ENCODE data around the gene TRAK1.

TRAK1 gene

DNA sequence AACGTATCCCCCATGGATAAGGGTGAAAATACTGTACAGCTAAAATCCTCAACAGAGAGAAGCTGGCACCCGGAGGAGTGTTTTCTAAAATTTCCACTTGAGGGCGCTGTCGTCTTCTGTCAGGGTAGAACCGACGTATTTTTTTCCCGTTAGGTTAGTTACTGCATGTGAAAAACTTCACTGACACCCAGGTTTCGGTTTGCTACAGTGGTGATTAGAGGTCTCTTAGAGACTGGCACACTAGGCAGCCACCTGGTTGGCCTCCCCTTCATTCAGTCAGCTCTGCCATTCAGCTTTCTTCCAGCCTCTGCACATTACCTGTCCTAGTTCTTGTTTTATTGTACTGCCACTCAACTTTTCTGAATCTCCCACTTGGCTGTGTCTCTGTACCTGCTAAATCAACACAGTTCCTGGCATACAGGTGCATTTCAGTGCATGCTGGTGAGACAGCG is 156.4 kb downstream of the TRAK1 start:
- peak; percentile 65 for DNase-seq (ENCODE audit: low spot score)

- no peak for DNase-seq (ENCODE audit: low spot score)
These were observed 159.6 kb downstream of the TRAK1 start for GRCh38 chr3:42250761-42251160.

DNA sequence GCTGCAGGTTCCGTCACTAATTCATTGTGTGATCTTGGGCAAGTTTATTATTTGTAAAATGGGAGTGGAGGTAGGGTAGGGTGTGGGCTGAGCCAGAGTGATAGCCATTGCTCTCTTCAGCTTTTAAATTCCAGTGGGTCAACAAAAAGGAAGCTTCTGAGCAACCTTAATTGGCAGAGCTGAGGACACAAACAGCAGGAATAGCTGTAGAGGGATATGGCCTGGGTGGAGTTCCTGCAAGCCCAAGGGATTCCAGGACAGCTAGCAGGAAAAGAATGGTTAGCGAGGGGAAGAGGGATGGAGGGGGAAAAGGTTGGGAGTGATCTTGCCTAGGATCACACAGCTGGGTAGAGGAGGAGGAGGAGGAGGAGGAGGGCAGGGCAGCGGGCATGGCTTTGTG is 163.4 kb downstream of the TRAK1 start:
- peak; percentile 25 for DNase-seq (ENCODE audit: low spot score)

DNA sequence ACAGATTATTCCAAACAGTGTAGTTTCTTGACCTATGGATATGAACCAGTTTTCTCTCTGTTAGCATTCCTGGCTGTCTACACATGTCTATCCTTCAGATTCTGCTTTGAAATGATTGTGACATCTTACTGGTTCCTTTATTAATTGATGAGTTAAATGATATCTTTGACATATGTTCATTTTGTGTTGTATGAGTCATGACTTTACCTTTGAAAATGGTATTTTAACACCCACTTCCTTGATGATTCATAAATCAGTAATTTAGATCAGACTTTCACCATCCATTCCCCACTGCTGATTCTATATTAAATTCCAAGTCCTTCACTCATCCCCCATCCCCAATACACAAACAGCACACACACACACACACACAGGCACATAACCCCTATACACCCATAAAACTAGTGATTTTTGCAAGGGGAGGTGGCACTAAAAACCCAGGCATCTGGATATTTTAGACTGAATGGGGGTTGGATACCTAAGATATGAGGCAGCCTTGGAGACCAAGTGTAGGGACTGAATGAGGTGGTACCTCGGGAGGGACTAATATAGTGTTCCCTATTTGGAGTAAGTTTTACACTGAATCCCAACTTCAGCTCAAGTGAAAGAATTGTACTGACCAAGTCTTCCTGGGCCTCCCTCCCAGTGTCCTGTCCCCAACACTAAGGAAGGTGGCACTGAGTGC is 165.1 kb downstream of the TRAK1 start:
- peak; percentile 66 for DNase-seq (ENCODE audit: low spot score)

GRCh38 chr3:42257007-42257406 is 165.8 kb downstream of the TRAK1 start:
- no peak for DNase-seq (ENCODE audit: low spot score)

DNA sequence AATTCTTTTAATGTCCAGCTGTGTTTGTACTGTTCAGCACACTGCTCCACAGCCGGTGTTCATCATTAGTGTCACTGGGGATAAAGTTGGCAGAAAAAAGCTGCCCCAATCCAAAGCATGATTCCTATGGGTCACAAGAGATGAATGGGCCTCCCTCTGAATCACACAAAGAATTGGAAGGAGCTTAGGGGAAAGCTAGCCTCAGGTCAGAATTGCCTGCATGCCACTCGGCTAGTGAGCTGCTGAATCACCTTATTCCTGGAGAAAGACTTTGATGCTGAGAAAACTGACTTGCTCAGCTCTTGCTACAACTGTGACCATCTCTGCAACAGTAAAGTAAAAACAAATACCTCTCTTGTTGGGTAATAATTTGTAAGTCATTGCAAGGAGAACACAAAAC is 171.4 kb downstream of the TRAK1 start:
- DNase-seq (ENCODE audit: low spot score): peak; percentile 26

- DNase-seq (ENCODE audit: low spot score): peak; percentile 21
These were observed 172.5 kb downstream of the TRAK1 start for GRCh38 chr3:42263354-42264346.

DNA sequence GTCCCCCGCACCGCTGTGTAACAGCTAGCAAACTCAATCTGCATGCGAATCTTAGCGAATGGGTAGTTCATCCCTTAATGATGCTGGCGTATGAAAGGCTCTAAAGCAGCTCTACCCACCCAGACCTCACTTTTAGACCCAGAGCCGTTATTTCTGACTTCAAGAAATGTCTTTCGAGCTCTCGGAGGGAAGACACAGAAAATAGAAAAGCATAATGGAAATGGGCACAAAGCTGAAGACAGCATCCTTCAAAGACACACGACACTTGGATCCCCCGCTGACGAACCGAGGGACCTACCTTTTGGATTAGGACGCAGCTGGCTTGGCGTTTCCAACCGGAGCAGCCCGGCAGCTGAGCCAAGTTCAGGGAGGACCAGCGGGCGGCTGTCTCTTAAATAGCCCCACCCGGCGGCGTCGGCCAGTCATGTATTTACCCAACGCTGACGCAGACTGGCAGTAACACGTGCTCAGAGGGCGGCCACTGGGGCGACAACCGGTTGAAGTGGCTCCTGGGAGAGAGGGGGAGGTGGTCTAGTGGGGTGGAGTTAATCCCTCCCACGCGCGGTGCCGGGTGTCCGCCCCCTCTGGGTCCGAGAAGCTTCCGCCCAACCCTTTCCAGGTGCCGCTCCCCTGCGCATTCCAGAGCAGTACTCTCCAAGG is 173.4 kb downstream of the TRAK1 start:
- DNase-seq (ENCODE audit: low spot score): peak; percentile 18

GRCh38 chr3:42265059-42265991 is 174.2 kb downstream of the TRAK1 start:
- peak; percentile 24 for DNase-seq (ENCODE audit: low spot score)

DNA sequence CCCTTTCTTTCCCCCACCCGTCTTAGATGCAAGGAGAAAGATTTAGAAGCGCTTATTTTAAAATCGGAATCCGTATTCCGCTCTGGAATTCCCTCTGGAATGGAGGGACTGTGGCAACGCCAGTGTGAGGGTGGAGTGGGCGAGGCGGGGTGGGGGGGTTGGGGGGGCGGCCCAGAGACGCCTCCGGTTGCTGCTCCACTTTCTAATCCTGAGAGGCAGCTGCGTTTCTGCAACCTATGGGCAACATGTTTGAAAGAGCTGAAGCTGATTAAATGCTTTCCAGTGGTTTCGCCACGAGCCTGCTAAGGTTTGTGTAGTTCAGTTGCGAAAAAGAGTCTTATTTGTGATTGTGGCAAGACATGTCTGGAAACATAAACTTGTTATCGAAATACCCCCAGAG is 174.9 kb downstream of the TRAK1 start, which contains the start of gene CCK:
TSS of gene CCK (minus strand) at position 101 of the 400 bp plus-strand sequence. CDS start 2,555 bp downstream, outside the sequence.
- no peak for DNase-seq (ENCODE audit: low spot score)

- no peak for DNase-seq (ENCODE audit: low spot score)
These were observed 176.7 kb downstream of the TRAK1 start for GRCh38 chr3:42267878-42268277.

- no peak for DNase-seq (ENCODE audit: low spot score)
These were observed 178.5 kb downstream of the TRAK1 start for GRCh38 chr3:42269647-42270046.

GRCh38 chr3:42270561-42270960 is 179.4 kb downstream of the TRAK1 start:
- no peak for DNase-seq (ENCODE audit: low spot score)

- DNase-seq (ENCODE audit: low spot score): no peak
These were observed 180.6 kb downstream of the TRAK1 start for GRCh38 chr3:42271786-42272185.

GRCh38 chr3:42273361-42273760 is 182.2 kb downstream of the TRAK1 start:
- DNase-seq (ENCODE audit: low spot score): no peak

DNA sequence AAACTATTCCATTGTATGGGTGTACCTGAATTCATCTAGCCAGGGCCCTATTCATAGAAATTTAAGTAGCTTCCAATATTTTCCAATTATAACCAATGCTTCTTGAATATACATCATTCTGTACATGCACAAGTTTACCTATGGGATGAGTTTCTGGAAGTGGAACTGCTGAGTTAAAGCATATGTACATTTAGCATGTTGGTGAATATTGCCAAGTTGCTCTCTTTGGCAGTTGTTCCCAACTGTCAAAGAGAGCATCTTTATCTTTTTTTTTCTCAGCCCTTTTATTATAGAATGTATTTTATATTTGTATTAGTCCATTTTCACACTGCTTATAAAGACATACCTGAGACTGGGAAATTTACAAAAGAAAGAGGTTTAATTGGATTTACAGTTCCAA is 183.1 kb downstream of the TRAK1 start:
- no peak for DNase-seq (ENCODE audit: low spot score)

- DNase-seq (ENCODE audit: low spot score): no peak
These were observed 184.1 kb downstream of the TRAK1 start for GRCh38 chr3:42275217-42275616.
